Right hindlimb (tissue), 1 donor: ENCODE data around the gene SNRK.

Source experiments
- DNase-seq: peaks from one replicate; pipeline ENCODE4 v3.0.0-alpha.2; 2018

Gene SNRK

DNA sequence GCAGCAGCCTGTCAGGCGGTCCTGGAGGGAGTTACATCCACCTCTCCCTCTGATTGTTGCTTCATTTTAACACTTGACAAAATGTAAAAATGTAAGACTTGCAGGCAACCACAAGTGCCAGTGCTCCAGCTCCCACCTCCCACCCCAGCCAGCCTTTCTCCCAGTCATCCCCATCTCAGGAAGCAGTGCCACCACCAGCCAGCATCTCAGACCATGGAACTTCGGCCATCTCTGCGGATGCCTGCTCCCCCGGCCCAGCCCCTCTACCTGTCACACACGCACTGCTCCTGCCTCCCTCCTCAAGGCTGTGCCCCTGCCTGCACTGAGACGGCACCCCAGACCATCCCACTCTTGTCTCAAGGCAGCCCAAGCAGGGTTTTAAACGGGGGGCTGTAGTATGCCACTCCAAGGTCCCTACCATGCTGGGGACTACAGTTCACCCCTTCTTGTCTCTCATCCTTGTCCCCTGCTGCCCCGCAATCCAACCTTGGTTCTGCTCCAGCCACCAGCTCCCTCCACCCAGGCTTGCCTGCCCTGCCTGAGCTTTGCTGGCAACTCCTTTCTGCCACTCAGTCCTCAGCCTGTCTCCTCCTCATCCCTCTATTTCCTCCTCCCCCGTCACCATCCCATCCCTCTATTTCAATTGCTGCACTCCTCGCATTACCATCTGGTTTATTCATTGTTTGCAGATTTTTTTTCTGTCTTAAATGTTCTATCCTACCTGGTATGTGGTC lies 85.8 kb downstream of the SNRK start:
- no peak for DNase-seq

GRCh38 chr3:43372809-43373559 lies 86.6 kb downstream of the SNRK start:
- DNase-seq, result no peak

DNA sequence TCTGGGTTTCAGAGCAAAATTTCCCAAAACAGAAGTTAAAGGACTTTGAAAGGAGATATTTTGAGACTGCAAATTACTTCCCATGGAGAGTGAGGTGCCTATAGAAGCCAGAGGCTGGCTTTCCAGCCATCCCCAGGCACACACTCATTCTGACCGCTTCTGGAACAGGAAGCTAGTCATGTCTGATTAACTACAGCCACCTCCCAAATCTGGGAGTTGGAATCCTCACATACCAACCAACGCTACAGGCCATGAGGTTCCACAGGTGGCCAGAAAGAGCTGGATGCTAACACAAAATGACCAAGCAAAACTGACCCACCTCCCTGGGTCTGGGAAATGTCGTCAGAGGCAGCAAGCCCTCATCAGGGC lies 87.2 kb downstream of the SNRK start:
- DNase-seq, result no peak

DNA sequence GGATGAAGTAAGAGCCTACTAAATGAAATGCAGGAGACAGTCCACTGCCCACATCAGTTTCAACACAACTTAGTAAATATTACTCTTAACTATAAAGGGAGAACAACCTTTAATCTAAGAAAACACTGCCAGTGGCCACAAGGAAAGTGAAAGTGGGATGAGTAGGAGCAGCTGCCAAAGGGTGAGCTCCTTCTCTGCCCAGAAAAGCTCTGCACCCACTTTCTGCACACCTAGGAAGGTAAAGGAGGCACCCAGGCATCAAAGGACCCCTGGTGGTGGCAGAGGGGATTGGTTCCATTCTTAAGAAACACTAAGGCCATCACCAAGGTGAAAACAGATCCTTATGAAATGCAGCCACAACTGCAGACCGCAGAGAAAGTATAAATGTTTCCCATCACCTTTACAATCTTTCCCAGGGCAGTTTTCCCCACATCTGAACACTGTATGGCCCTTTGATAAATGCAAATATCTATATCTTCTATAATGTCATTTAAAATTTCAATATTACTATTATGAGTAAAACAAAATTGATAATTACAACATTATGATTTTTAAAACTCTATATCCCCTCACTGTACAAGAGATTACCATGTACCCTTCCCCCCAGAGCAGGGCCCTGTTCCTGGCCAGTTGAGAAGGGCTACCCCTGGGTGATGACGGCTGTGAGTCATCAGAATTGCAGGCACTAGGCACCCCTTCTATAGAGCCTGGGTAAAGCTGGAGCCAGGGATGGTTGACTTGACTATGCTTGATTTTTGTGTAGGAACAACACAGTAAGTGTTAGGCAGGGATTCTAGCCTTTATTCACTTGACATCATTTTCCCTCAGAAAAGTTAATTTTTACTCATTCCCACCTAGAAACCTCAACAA lies 92.0 kb downstream of the SNRK start:
- DNase-seq, result no peak

- DNase-seq, result no peak
These were observed 93.0 kb downstream of the SNRK start for GRCh38 chr3:43379343-43379742.

DNA sequence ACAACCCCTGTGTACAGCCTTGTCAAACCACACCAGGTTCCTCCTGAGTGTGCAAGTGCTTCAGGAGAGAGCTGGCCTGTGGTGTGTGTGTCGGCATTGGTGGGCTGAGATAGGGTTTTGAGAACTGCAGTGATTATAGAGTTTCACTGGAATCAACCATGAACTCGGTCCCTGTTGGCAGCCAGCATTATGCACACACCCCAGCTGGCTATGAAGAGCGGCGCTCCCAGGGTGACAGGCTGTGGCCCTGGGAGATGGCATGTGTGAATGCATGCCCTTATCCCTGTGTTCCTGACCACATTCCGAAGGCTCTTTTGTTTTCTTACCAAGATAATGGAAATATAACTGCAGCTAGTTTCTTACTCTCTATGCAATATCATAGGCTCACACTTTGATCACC lies 101.8 kb downstream of the SNRK start:
- no peak for DNase-seq

GRCh38 chr3:43388915-43389314 lies 102.6 kb downstream of the SNRK start:
- DNase-seq, result no peak

GRCh38 chr3:43389388-43390254 lies 103.3 kb downstream of the SNRK start:
- DNase-seq, result no peak

DNA sequence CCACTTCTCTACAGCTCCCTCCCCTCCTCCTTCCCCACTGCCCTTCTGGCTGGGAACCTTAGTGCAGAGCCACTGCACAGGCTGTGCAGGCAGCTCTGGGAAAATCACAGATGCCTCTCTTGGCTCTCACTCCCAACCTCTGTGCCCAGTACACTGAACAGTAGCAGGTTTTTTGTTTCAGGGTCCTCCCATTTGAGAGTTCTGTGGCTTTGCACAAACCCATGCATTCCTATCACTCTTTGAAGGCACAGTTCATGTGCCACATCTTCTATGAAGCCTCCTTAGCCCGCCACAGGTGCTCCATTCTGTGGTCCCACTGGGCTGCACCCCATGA lies 103.9 kb downstream of the SNRK start:
- no peak for DNase-seq

DNA sequence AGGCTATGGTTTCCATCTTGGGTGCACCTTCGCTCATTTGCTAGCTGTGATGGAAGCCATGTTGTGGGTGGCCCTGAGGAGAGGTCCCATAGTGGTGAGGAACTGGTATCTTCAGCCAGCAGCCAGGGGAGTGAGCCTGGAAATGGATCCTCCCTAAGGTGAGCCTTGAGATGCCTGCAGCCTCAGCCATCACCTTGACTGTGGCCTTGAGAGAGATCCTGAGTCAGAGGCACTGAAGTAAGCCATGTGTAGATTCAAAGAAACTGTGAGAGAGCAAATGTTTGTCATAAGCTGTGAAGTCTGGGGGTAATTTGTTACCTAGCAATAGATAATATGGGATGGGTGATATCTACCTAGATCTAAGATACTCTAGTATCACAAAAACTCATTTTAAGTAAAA lies 105.3 kb downstream of the SNRK start:
- no peak for DNase-seq

DNA sequence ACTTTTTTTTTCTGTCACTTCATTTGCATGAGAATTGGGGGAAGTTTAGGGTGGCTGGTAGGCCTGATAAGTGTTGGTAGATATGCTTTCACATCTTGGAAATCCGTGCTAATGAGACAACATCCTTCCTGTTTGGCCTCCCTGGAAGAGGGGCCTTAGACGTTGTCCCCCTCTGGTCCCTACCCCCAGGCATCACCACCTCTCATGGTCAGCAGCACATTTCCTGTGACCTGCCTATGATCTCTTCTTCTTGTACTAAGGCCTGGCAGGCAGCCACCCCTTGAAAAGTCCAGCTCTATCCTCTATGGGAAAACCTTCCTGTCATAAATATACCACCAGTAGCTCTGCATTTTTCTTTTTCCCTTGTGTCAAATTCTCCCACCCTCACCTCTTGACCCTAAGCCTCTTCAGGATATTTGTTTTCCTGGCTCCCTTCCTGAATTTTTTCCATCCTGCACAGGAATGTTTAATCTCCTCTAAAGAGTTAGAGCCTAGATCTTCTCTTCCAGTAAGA lies 107.8 kb downstream of the SNRK start:
- peak; percentile 65 for DNase-seq

DNA sequence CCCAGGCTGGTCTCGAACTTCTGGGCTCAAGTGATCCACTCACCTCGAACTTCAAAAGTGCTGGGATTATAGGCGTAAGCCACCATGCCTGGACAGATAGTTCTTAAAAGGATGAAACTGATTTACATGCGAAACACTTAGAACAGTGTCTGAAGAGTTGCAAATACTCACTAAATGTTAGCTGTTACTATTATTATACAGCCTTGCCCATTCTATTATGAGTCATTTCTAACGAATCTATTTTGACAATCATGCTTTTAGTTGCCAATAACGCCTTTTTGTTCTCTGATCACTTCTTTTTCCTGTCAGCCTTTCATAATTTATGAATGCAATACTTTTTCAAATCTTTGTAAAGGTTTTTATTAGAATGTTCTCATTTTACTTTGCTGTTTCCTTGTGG lies 112.7 kb downstream of the SNRK start:
- no peak for DNase-seq

GRCh38 chr3:43400167-43400566 lies 113.8 kb downstream of the SNRK start:
- DNase-seq, result no peak
